ENCODE results near the gene SLK.

SLK gene

GRCh38 chr10:104032144-104032775, 65.3 kb downstream of the SLK start:
- peaks cover 8 to 12% of the 10 kb centered on the region in 2 donors for H3K36me3 ChIP-seq (ENCODE audit: control insufficient read depth in 2 of 2, insufficient read depth in 2 of 2, low read length in 2 of 2)
- no peak overlapping the region for H3K27ac ChIP-seq (ENCODE audit: low read length)

GRCh38 chr10:104033401-104033930, 66.5 kb downstream of the SLK start:
- Histone ChIP-seq H3K27ac (ENCODE audit: low read length) (no peak overlapping the region), H3K36me3 (ENCODE audit: control insufficient read depth in 2 of 2, insufficient read depth in 2 of 2, low read length in 2 of 2) (peaks cover 6 to 9% of the 10 kb centered on the region in 2 donors), H3K9ac (ENCODE audit: low read length in 2 of 2) (no peak overlapping the region), H3K4me3 (ENCODE audit: low read length in 2 of 2) (no peak overlapping the region), H3K9me3 (ENCODE audit: control insufficient read depth in 2 of 2, low read length in 2 of 2) (no peaks in the 10 kb centered on the region), H3K27me3 (ENCODE audit: control insufficient read depth in 1 of 2, insufficient read depth in 2 of 2, low read length in 2 of 2) (no peaks in the 10 kb centered on the region), H3K4me1 (ENCODE audit: control insufficient read depth, insufficient read depth, low read length) (no peaks in the 10 kb centered on the region)

More at GRCh38 chr10:104032144-104032775, 65.3 kb downstream of the SLK start:
- no peak overlapping the region for H3K4me3 ChIP-seq (ENCODE audit: low read length in 2 of 2)
- H3K9ac ChIP-seq (ENCODE audit: low read length in 2 of 2) = no peak overlapping the region
- H3K9me3 ChIP-seq (ENCODE audit: control insufficient read depth in 2 of 2, low read length in 2 of 2) = no peaks in the 10 kb centered on the region
- no peaks in the 10 kb centered on the region for H3K4me1 ChIP-seq (ENCODE audit: control insufficient read depth, insufficient read depth, low read length)
- no peaks in the 10 kb centered on the region for H3K27me3 ChIP-seq (ENCODE audit: control insufficient read depth in 1 of 2, insufficient read depth in 2 of 2, low read length in 2 of 2)

- no peaks in the 10 kb centered on the region for H3K27me3 ChIP-seq (ENCODE audit: control insufficient read depth in 1 of 2, insufficient read depth in 2 of 2, low read length in 2 of 2)
- no peak overlapping the region for H3K4me3 ChIP-seq (ENCODE audit: low read length in 2 of 2)
- H3K4me1 ChIP-seq (ENCODE audit: control insufficient read depth, insufficient read depth, low read length) = no peaks in the 10 kb centered on the region
- no peak overlapping the region for H3K9ac ChIP-seq (ENCODE audit: low read length in 2 of 2)
- H3K36me3 ChIP-seq (ENCODE audit: control insufficient read depth in 2 of 2, insufficient read depth in 2 of 2, low read length in 2 of 2) = peaks cover 6 to 9% of the 10 kb centered on the region in 2 donors
- no peaks in the 10 kb centered on the region for H3K9me3 ChIP-seq (ENCODE audit: control insufficient read depth in 2 of 2, low read length in 2 of 2)
- H3K27ac ChIP-seq (ENCODE audit: low read length) = no peak overlapping the region
Observed at GRCh38 chr10:104033966-104034365, 67.0 kb downstream of the SLK start.

DNA sequence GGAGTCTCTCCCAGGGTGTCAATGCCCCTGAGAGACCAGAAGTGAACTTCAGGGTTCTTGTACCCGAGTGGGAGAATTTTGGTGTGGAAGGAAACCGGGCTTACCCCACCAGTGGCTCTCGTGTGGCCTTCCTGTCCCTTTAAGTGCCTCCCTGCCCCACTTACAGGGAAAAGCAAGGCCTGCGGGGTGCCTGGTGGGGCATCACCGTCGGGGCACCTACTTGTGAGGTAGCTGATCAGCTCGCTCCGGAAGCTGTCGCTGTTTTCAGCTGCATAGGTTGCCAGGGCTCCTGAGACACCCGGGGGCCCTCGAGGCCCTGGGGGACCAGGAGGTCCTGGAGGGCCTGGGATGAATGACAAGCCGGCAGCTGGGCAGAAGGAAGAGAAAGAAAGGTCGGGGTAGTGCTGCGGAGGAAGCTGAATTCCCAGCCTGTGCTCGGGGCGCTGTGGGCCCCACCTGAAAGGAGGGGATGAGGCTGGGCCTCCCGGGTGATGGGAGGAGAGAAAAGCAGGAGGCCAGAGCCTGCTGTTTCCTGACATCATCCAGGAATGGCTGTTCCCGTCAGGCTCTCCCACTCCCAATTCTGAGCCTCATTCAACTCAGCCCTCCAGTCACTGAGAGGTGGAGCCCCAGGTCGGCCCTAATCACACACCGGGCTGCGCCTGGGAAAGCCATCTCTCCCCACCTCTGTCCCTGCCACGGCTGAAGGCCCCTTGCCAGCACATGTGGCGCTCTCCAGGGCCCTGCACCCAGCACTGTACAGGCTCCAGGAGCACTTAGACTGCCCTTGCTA, 67.7 kb downstream of the SLK start:
- Histone ChIP-seq H3K27me3 (ENCODE audit: control insufficient read depth in 1 of 2, insufficient read depth in 2 of 2, low read length in 2 of 2) (no peaks in the 10 kb centered on the region), H3K4me1 (ENCODE audit: control insufficient read depth, insufficient read depth, low read length) (no peaks in the 10 kb centered on the region), H3K9me3 (ENCODE audit: control insufficient read depth in 2 of 2, low read length in 2 of 2) (no peaks in the 10 kb centered on the region), H3K9ac (ENCODE audit: low read length in 2 of 2) (no peak overlapping the region), H3K27ac (ENCODE audit: low read length) (no peak overlapping the region), H3K36me3 (ENCODE audit: control insufficient read depth in 2 of 2, insufficient read depth in 2 of 2, low read length in 2 of 2) (peaks cover under 1 to 9% of the 10 kb centered on the region in 2 donors), H3K4me3 (ENCODE audit: low read length in 2 of 2) (no peak overlapping the region)

DNA sequence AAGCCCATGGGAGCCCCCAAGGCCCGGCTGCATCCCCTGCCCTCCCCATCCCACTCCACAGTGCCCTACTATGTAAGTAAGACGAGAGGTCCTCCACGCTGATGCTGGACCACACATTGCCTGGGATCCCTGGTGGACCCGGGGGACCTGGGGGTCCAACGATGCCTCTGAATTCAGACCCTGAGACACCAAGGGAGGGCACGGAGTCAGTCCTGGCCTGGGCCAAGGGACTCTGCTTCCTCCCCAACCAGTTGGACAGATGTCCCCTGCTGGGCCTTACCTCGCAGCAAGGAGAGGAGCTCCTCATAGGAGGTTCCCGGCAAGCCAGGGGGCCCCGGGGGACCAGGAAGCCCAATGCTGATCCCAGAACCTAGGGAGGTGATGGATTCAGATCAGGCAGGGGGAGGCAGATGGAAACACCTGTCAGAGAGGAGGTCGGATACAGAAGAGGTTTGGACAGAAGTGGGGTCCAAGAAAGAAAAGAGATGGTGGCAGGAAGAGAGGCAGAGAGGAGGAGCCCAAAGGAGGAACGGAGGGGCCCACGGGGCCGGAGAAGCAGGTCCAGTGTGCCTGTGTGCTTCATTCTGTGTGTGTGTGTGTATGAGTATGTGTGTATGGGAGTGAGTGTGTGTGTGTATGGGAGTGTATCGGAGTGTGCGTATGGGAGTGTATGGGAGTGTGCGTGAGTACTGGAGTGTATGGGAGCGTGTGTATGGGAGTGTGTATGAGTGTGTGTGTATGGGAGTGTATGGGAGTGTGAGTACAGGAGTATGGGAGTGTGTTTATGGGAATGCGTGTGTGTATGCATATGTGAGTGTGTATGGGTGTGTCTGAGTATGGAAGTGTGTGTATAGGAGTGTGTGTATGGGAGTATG, 68.5 kb downstream of the SLK start:
- no peaks in the 10 kb centered on the region for H3K27me3 ChIP-seq (ENCODE audit: control insufficient read depth in 1 of 2, insufficient read depth in 2 of 2, low read length in 2 of 2)
- no peak overlapping the region for H3K9ac ChIP-seq (ENCODE audit: low read length in 2 of 2)
- H3K27ac ChIP-seq (ENCODE audit: low read length) = no peak overlapping the region
- H3K36me3 ChIP-seq (ENCODE audit: control insufficient read depth in 2 of 2, insufficient read depth in 2 of 2, low read length in 2 of 2) = peaks cover 0 to 9% of the 10 kb centered on the region in 2 donors
- H3K9me3 ChIP-seq (ENCODE audit: control insufficient read depth in 2 of 2, low read length in 2 of 2) = no peaks in the 10 kb centered on the region
- H3K4me1 ChIP-seq (ENCODE audit: control insufficient read depth, insufficient read depth, low read length) = no peaks in the 10 kb centered on the region
- H3K4me3 ChIP-seq (ENCODE audit: low read length in 2 of 2) = no peak overlapping the region

DNA sequence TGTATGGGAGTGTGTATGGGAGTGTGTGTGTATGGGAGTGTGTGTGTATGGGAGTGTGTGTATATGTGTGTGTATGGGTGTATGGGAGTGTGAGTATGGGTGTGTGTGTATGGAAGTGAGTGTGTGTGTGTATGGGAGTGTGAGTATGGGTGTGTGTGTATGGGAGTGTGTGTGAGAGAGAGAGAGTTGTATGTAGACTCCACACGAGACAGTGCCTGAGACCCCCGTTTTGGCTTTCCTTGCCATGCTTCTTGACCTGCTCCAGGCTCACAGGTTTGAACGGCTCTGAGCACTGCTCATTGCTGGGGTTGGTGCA, 69.1 kb downstream of the SLK start:
- Histone ChIP-seq H3K36me3 (ENCODE audit: control insufficient read depth in 2 of 2, insufficient read depth in 2 of 2, low read length in 2 of 2) (peaks cover 0 to 9% of the 10 kb centered on the region in 2 donors), H3K27me3 (ENCODE audit: control insufficient read depth in 1 of 2, insufficient read depth in 2 of 2, low read length in 2 of 2) (no peaks in the 10 kb centered on the region), H3K9ac (ENCODE audit: low read length in 2 of 2) (no peak overlapping the region), H3K9me3 (ENCODE audit: control insufficient read depth in 2 of 2, low read length in 2 of 2) (no peaks in the 10 kb centered on the region), H3K27ac (ENCODE audit: low read length) (no peak overlapping the region), H3K4me1 (ENCODE audit: control insufficient read depth, insufficient read depth, low read length) (no peaks in the 10 kb centered on the region), H3K4me3 (ENCODE audit: low read length in 2 of 2) (no peak overlapping the region)

- H3K27me3 ChIP-seq (ENCODE audit: control insufficient read depth in 1 of 2, insufficient read depth in 2 of 2, low read length in 2 of 2) = no peaks in the 10 kb centered on the region
- H3K4me3 ChIP-seq (ENCODE audit: low read length in 2 of 2) = no peak overlapping the region
- peaks cover 0 to 5% of the 10 kb centered on the region in 2 donors for H3K36me3 ChIP-seq (ENCODE audit: control insufficient read depth in 2 of 2, insufficient read depth in 2 of 2, low read length in 2 of 2)
- H3K9ac ChIP-seq (ENCODE audit: low read length in 2 of 2) = no peak overlapping the region
- no peaks in the 10 kb centered on the region for H3K9me3 ChIP-seq (ENCODE audit: control insufficient read depth in 2 of 2, low read length in 2 of 2)
- no peaks in the 10 kb centered on the region for H3K4me1 ChIP-seq (ENCODE audit: control insufficient read depth, insufficient read depth, low read length)
- H3K27ac ChIP-seq (ENCODE audit: low read length) = no peak overlapping the region
Observed at GRCh38 chr10:104036518-104037260, 69.7 kb downstream of the SLK start.

DNA sequence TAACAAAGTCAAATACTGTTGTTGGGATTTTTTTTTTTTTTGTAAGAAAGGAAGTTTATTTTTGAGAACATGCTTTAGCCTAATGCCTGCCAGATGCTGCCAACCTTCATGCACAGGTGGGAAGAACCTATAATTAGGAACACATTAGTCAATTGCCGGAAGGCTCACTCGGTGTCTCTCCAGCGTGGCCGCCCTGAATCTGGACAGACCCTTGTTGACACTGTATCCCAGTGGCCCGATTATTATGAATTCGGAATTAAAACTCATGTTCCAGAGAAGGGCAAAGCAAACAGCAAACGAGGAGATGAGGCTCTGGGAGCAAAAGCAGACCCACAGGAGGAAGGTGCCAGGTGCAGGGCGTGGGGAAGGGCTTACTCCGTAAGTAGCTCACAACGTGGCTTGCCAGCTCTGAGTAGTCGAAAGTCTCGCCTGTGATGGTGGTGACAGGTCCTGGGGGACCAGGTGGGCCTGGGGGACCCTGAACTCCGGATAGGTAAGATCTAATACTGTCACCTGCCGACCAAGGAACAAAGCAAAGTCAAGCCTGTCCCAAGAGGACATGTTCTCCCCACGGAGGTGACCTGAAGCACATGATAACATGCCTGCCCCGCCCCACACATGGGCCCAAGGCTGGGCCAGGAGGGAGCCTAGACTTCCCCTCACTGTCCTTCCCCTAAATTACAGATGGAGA, 70.5 kb downstream of the SLK start:
- Histone ChIP-seq H3K4me3 (ENCODE audit: low read length in 2 of 2) (no peak overlapping the region), H3K4me1 (ENCODE audit: control insufficient read depth, insufficient read depth, low read length) (no peaks in the 10 kb centered on the region), H3K36me3 (ENCODE audit: control insufficient read depth in 2 of 2, insufficient read depth in 2 of 2, low read length in 2 of 2) (peaks cover 0 to 3% of the 10 kb centered on the region in 2 donors)

DNA sequence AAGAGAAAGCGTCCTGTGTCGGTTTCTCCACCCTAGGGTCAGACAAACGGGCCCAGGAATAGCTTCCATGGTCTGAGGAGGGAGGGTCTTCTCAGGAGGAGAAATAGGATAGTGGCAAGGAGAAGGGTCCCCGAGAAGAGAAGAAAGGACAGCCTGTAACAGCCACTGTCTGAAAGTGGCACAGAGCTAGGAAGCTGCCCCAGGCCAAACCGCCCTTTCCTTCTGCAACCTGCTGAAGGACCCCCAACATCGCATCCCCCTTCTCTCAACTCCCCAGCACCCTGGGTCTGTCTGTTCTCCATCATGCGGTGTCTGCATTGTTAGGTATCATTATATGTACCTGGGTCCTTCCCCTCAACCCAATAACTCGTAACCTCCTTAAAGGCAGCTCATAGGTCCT, 71.6 kb downstream of the SLK start:
- no peak overlapping the region for H3K27ac ChIP-seq (ENCODE audit: low read length)
- no peaks in the 10 kb centered on the region for H3K27me3 ChIP-seq (ENCODE audit: control insufficient read depth in 1 of 2, insufficient read depth in 2 of 2, low read length in 2 of 2)
- H3K36me3 ChIP-seq (ENCODE audit: control insufficient read depth in 2 of 2, insufficient read depth in 2 of 2, low read length in 2 of 2) = no peaks in the 10 kb centered on the region
- H3K4me3 ChIP-seq (ENCODE audit: low read length in 2 of 2) = no peak overlapping the region
- H3K9ac ChIP-seq (ENCODE audit: low read length in 2 of 2) = no peak overlapping the region
- no peaks in the 10 kb centered on the region for H3K9me3 ChIP-seq (ENCODE audit: control insufficient read depth in 2 of 2, low read length in 2 of 2)
- no peaks in the 10 kb centered on the region for H3K4me1 ChIP-seq (ENCODE audit: control insufficient read depth, insufficient read depth, low read length)

More for the DNA sequence above, 70.5 kb downstream of the SLK start:
- Histone ChIP-seq H3K27ac (ENCODE audit: low read length) (no peak overlapping the region), H3K27me3 (ENCODE audit: control insufficient read depth in 1 of 2, insufficient read depth in 2 of 2, low read length in 2 of 2) (no peaks in the 10 kb centered on the region), H3K9ac (ENCODE audit: low read length in 2 of 2) (no peak overlapping the region), H3K9me3 (ENCODE audit: control insufficient read depth in 2 of 2, low read length in 2 of 2) (no peaks in the 10 kb centered on the region)

All from stomach smooth muscle (tissue), 2 donors.